GM12892 (cell line): ENCODE data around the gene UBXN7.
"Not testable (repeated sequence)": the region's sequence is repeated elsewhere in the genome, so short reads cannot be mapped to it uniquely, and the experiment has no call there.

Source experiments
- DNase-seq: peaks from one replicate; pipeline ENCODE4 v3.0.0; 2011; ENCODE audit not compliant: insufficient read length
- FAIRE-seq: peaks from 2 replicates; lab custom pipeline; 2011; peaks lifted over from hg19 to GRCh38; lab: Jason Lieb, UNC
- POLR2A ChIP-seq: IDR thresholded peaks from 2 replicates; pipeline ENCODE4 v1.6.1; 2011; ENCODE audit warnings: low read depth, low read length, control low read depth
- POLR2AphosphoS5 ChIP-seq: IDR thresholded peaks from 2 replicates; pipeline ENCODE4 v1.6.1; 2011; ENCODE audit warnings: low read depth, low read length, control low read depth
- TAF1 ChIP-seq: IDR thresholded peaks from 2 replicates; pipeline ENCODE4 v1.6.1; 2011; ENCODE audit warnings: low read depth, mild to moderate bottlenecking, control low read depth, low read length, borderline replicate concordance

The UBXN7 gene

GRCh38 chr3:196378146-196378841 lies 53.9 kb downstream of the UBXN7 start:
- no peak for FAIRE-seq
- no peak for TF ChIP-seq POLR2AphosphoS5
- no peak for TF ChIP-seq POLR2A
- TF ChIP-seq TAF1: no peak
- DNase-seq: no peak

- DNase-seq (no peak), FAIRE-seq (no peak)
- no peak for TF ChIP-seq TAF1
- no peak for TF ChIP-seq POLR2AphosphoS5
- no peak for TF ChIP-seq POLR2A
Measured at GRCh38 chr3:196377321-196377720, 54.9 kb downstream of the UBXN7 start.

- no peak for TF ChIP-seq POLR2A
- no peak for TF ChIP-seq POLR2AphosphoS5
- TF ChIP-seq TAF1: no peak
- FAIRE-seq: no peak
- no peak for DNase-seq
Measured at GRCh38 chr3:196365736-196366135, 66.5 kb downstream of the UBXN7 start.

GRCh38 chr3:196360586-196360985 lies 71.6 kb downstream of the UBXN7 start:
- FAIRE-seq (no peak), DNase-seq (no peak)
- TF ChIP-seq POLR2A (no peak), POLR2AphosphoS5 (no peak), TAF1 (no peak)

- DNase-seq, FAIRE-seq: not testable (repeated sequence)
Measured at GRCh38 chr3:196358540-196358939, 73.7 kb downstream of the UBXN7 start.

- TF ChIP-seq POLR2A (no peak), TAF1 (no peak), POLR2AphosphoS5 (no peak)
- FAIRE-seq: no peak
- DNase-seq: no peak
Measured at GRCh38 chr3:196357905-196358304, 74.3 kb downstream of the UBXN7 start.

- DNase-seq (no peak), FAIRE-seq (no peak)
- TF ChIP-seq TAF1 (no peak), POLR2AphosphoS5 (no peak), POLR2A (no peak)
Measured at GRCh38 chr3:196356556-196356955, 75.7 kb downstream of the UBXN7 start.

GRCh38 chr3:196355668-196356067 lies 76.6 kb downstream of the UBXN7 start:
- TF ChIP-seq TAF1: no peak
- FAIRE-seq: no peak

GRCh38 chr3:196354132-196354531 lies 78.1 kb downstream of the UBXN7 start:
- TF ChIP-seq TAF1 (no peak), POLR2AphosphoS5 (no peak), POLR2A (no peak)
- DNase-seq (no peak), FAIRE-seq (no peak)

More at GRCh38 chr3:196355668-196356067, 76.6 kb downstream of the UBXN7 start:
- no peak for DNase-seq

- FAIRE-seq (no peak), DNase-seq (no peak)
- no peak for TF ChIP-seq POLR2AphosphoS5
- TF ChIP-seq POLR2A: no peak
- TF ChIP-seq TAF1: no peak
Measured at GRCh38 chr3:196351541-196351940, 80.7 kb downstream of the UBXN7 start.

GRCh38 chr3:196350067-196350466 lies 82.2 kb downstream of the UBXN7 start:
- TF ChIP-seq POLR2A (no peak), TAF1 (no peak), POLR2AphosphoS5 (no peak)
- no peak for FAIRE-seq
- no peak for DNase-seq

GRCh38 chr3:196348698-196349097 lies 83.5 kb downstream of the UBXN7 start:
- FAIRE-seq (no peak), DNase-seq (no peak)
- TF ChIP-seq TAF1 (no peak), POLR2AphosphoS5 (no peak), POLR2A (no peak)

- DNase-seq: no peak
- TF ChIP-seq TAF1 (no peak), POLR2A (no peak), POLR2AphosphoS5 (no peak)
- FAIRE-seq: no peak
Measured at GRCh38 chr3:196344663-196345062, 87.6 kb downstream of the UBXN7 start.

- FAIRE-seq, DNase-seq: not testable (repeated sequence)
Measured at GRCh38 chr3:196343917-196344316, 88.3 kb downstream of the UBXN7 start.
